ENCODE measurements around the gene UBE2G2. TPM values are rescaled to one million over a fixed set of nuclear protein-coding genes. Genes with fewer than 3 reads are reported as not detected.

Gene UBE2G2
- total and polyA plus RNA-seq, 4 donors = 27.4 to 83.5 (median 40.9) TPM

GRCh38 chr21:44757731-44758130 is 43.9 kb downstream of the UBE2G2 start:
- Histone ChIP-seq H3K27ac (ENCODE audit: low read depth in 1 of 2, low read length in 2 of 2) (no peak overlapping the region), H3K4me3 (ENCODE audit: low read depth in 1 of 3, low read length in 3 of 3) (no peak overlapping the region), H3K4me1 (ENCODE audit: control insufficient read depth in 4 of 4, insufficient read depth in 4 of 4, low read length in 3 of 4) (peaks cover 4 to 11% (median 7%) of the 10 kb centered on the region in 4 donors), H3K36me3 (ENCODE audit: control insufficient read depth in 4 of 4, insufficient read depth in 3 of 4, low read depth in 1 of 4, low read length in 3 of 4) (no peaks in the 10 kb centered on the region), H3K9me3 (ENCODE audit: control insufficient read depth in 4 of 4, low read length in 3 of 4) (no peaks in the 10 kb centered on the region), H3K27me3 (ENCODE audit: control insufficient read depth in 4 of 4, insufficient read depth in 4 of 4, low read length in 3 of 4) (no peaks in the 10 kb centered on the region), H3K9ac (ENCODE audit: low read depth in 1 of 2, low read length in 2 of 2) (no peak overlapping the region)
- no peak for DNase-seq (ENCODE audit: low spot score)
- TF ChIP-seq MAX (IDR thresholded peaks at IDR 0.05) = no peak
- TF ChIP-seq HNF4A (conservative IDR thresholded peaks at IDR 0.05) = no peak
- 92% methylated on average over 6 of the region's 6 CpGs for WGBS

GRCh38 chr21:44756423-44757185 is 45.0 kb downstream of the UBE2G2 start:
- H3K27me3 ChIP-seq (ENCODE audit: control insufficient read depth in 4 of 4, insufficient read depth in 4 of 4, low read length in 3 of 4) = no peaks in the 10 kb centered on the region
- H3K4me1 ChIP-seq (ENCODE audit: control insufficient read depth in 4 of 4, insufficient read depth in 4 of 4, low read length in 3 of 4) = peaks cover 0 to under 1% (median under 1%) of the 10 kb centered on the region in 4 donors
- 93% methylated on average over 23 of the region's 23 CpGs for WGBS
- H3K4me3 ChIP-seq (ENCODE audit: low read depth in 1 of 3, low read length in 3 of 3) = no peak overlapping the region
- H3K36me3 ChIP-seq (ENCODE audit: control insufficient read depth in 4 of 4, insufficient read depth in 3 of 4, low read depth in 1 of 4, low read length in 3 of 4) = no peaks in the 10 kb centered on the region
- no peak overlapping the region for H3K27ac ChIP-seq (ENCODE audit: low read depth in 1 of 2, low read length in 2 of 2)
- H3K9me3 ChIP-seq (ENCODE audit: control insufficient read depth in 4 of 4, low read length in 3 of 4) = no peaks in the 10 kb centered on the region
- no peak overlapping the region for H3K9ac ChIP-seq (ENCODE audit: low read depth in 1 of 2, low read length in 2 of 2)
- no peak for TF ChIP-seq FOXA1 (IDR thresholded peaks at IDR 0.05)
- no peak for DNase-seq (ENCODE audit: low spot score)

- no peak for TF ChIP-seq ATF3 (IDR thresholded peaks at IDR 0.05)
- TF ChIP-seq RXRA (IDR thresholded peaks at IDR 0.05) = no peak
- no peak for TF ChIP-seq FOXA2 (IDR thresholded peaks at IDR 0.05)
- TF ChIP-seq MAX (IDR thresholded peaks at IDR 0.05) = no peak
- no peak for TF ChIP-seq GABPA (IDR thresholded peaks at IDR 0.05 in 1 of 2, conservative IDR thresholded peaks at IDR 0.05 in 1 of 2)
- TF ChIP-seq FOXA1 (IDR thresholded peaks at IDR 0.05) = no peak
- TF ChIP-seq JUND (IDR thresholded peaks at IDR 0.05) = no peak
- no peak for TF ChIP-seq REST (IDR thresholded peaks at IDR 0.05)
- TF ChIP-seq EGR1 (IDR thresholded peaks at IDR 0.05; ENCODE audit: low read depth in 2 of 2) = no peak
- TF ChIP-seq SP1 (IDR thresholded peaks at IDR 0.05) = no peak
- no peak for TF ChIP-seq ZBTB33 (IDR thresholded peaks at IDR 0.05)
- no peak for TF ChIP-seq RAD21 (IDR thresholded peaks at IDR 0.05)
- no peak for TF ChIP-seq HNF4A (conservative IDR thresholded peaks at IDR 0.05)
- no peak for TF ChIP-seq NR2F2 (IDR thresholded peaks at IDR 0.05)
- no peak for TF ChIP-seq HNF4G (IDR thresholded peaks at IDR 0.05)
- TF ChIP-seq YY1 (IDR thresholded peaks at IDR 0.05) = no peak
- no peak for TF ChIP-seq TAF1 (conservative IDR thresholded peaks at IDR 0.05)
- no peak for TF ChIP-seq CTCF (IDR thresholded peaks at IDR 0.05; ENCODE audit: low read depth, low read length, missing input control)
- no peak overlapping the region for H3K9ac ChIP-seq (ENCODE audit: low read depth in 1 of 2, low read length in 2 of 2)
- H3K4me1 ChIP-seq (ENCODE audit: control insufficient read depth in 4 of 4, insufficient read depth in 4 of 4, low read length in 3 of 4) = no peaks in the 10 kb centered on the region
- H3K4me3 ChIP-seq (ENCODE audit: low read depth in 1 of 3, low read length in 3 of 3) = no peak overlapping the region
- H3K36me3 ChIP-seq (ENCODE audit: control insufficient read depth in 4 of 4, insufficient read depth in 3 of 4, low read depth in 1 of 4, low read length in 3 of 4) = no peaks in the 10 kb centered on the region
- H3K27ac ChIP-seq (ENCODE audit: low read depth in 1 of 2, low read length in 2 of 2) = no peak overlapping the region
- no peak for DNase-seq (ENCODE audit: low spot score)
- 67% methylated on average over 5 of the region's 5 CpGs for WGBS
- no peaks in the 10 kb centered on the region for H3K27me3 ChIP-seq (ENCODE audit: control insufficient read depth in 4 of 4, insufficient read depth in 4 of 4, low read length in 3 of 4)
- no peaks in the 10 kb centered on the region for H3K9me3 ChIP-seq (ENCODE audit: control insufficient read depth in 4 of 4, low read length in 3 of 4)
These were observed 46.4 kb downstream of the UBE2G2 start for GRCh38 chr21:44755227-44755626.
